Dermis microvascular lymphatic vessel endothelial cell (primary cell): ENCODE data around the gene CRADD. TPM values are rescaled to one million over a fixed set of nuclear protein-coding genes. Genes with fewer than 3 reads are reported as not detected.
"Not testable (repeated sequence)": the region's sequence is repeated elsewhere in the genome, so short reads cannot be mapped to it uniquely, and the experiment has no call there.

Experiments used
- DNase-seq, 2 donors: peaks; one replicate each; pipeline versions ENCODE4 v3.0.0 to v3.0.0-alpha.2; 2010; ENCODE audit warnings: low read depth in 2 of 2
- total RNA-seq: library from RNA; depleted of rRNA; stranded (reverse); fragments of >200 nt; gene quantifications from 2 replicates; pipeline ENCODE4 v1.2.1, GENCODE V29; 2014

Gene CRADD
- total RNA-seq, 1 donor from 2014 or later = 9.6 TPM

GRCh38 chr12:93868771-93869170 lies 191.6 kb downstream of the CRADD start:
- no peak for DNase-seq

GRCh38 chr12:93870020-93870795 lies 193.0 kb downstream of the CRADD start:
- DNase-seq = no peak

- not testable (repeated sequence) for DNase-seq
Measured at GRCh38 chr12:93871566-93871965, 194.4 kb downstream of the CRADD start.

- no peak for DNase-seq
Measured at GRCh38 chr12:93873561-93873960, 196.4 kb downstream of the CRADD start.

- DNase-seq = no peak
Measured at GRCh38 chr12:93875157-93875556, 198.0 kb downstream of the CRADD start.

GRCh38 chr12:93876360-93876759 lies 199.2 kb downstream of the CRADD start:
- no peak for DNase-seq

GRCh38 chr12:93877446-93877845 lies 200.3 kb downstream of the CRADD start:
- DNase-seq = no peak

- no peak for DNase-seq
Measured at GRCh38 chr12:93879476-93880421, 202.6 kb downstream of the CRADD start.

- no peak for DNase-seq
Measured at GRCh38 chr12:93880853-93881522, 203.8 kb downstream of the CRADD start.

- DNase-seq = no peak
Measured at GRCh38 chr12:93882763-93883162, 205.6 kb downstream of the CRADD start.

- no peak for DNase-seq
Measured at GRCh38 chr12:93883436-93884154, 206.4 kb downstream of the CRADD start.

- no peak for DNase-seq
Measured at GRCh38 chr12:93884794-93885460, 207.8 kb downstream of the CRADD start.

- not testable (repeated sequence) for DNase-seq
Measured at GRCh38 chr12:93885973-93886532, 208.9 kb downstream of the CRADD start.

GRCh38 chr12:93886533-93887511 lies 209.6 kb downstream of the CRADD start:
- no peak for DNase-seq

GRCh38 chr12:93888964-93889363 lies 211.8 kb downstream of the CRADD start:
- DNase-seq = no peak

GRCh38 chr12:93889516-93890212 lies 212.5 kb downstream of the CRADD start:
- no peak for DNase-seq

GRCh38 chr12:93892423-93893268 lies 215.5 kb downstream of the CRADD start:
- no peak for DNase-seq
